ENCODE results near the gene GANAB. TPM values are rescaled to one million over a fixed set of nuclear protein-coding genes. Genes with fewer than 3 reads are reported as not detected.
"Not testable (repeated sequence)": the region's sequence is repeated elsewhere in the genome, so short reads cannot be mapped to it uniquely, and the experiment has no call there.

The GANAB gene
- total RNA-seq, 1 donor from 2014 or later: 213 TPM

DNA sequence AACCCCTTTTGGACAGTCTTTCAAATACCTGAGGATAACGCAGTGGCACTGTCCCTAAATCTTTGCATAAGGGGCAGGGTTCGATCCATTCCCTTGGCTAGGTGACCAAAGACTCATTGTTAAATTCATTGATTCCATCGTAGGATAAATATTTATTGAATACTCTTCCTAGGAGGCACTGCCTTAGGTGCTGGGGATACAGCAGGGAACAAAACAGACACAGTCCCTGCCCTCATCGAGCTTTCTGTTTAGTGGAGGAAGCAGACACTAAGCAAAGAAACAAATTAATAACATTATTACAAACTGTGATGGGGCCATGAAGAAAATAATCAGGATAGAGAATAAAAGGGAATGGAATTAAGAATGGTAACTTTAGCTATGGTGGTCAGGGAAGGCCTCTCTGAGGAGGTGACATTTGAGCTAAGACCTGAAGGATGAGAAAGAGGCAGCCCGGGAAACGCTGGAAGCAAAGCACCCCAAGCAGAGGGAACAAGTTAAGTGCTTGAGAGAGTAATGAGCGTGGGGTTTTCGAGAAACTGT lies 25.3 kb downstream of the GANAB start:
- peak overlapping the region; percentile 96 for H3K27ac Mint-ChIP-seq (ENCODE audit: unreplicated experiment)
- no peak for TF ChIP-seq CTCF (IDR thresholded peaks at IDR 0.05; ENCODE audit: partially characterized antibody, unreplicated experiment)

DNA sequence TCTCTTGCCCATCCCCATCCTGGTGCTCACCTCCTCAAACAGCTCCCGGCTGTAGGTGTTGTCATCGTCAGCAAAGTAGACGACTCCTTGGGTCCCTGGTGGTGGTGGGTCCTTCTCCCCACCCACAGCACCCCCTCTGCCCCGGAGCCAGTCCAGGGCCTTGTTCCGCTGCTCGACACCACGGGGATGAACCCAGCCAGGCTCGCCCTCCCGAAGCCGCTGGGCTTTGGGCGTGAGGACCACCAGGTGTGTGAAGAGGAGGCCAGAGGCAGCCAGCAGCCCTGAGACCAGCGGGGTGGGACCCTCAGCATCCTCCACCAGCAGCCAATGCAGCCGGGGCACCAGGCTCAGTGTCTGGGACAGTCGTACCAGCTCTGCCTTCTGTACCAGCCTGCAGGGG lies 29.5 kb downstream of the GANAB start:
- not testable (repeated sequence) for H3K27ac Mint-ChIP-seq (ENCODE audit: unreplicated experiment); H3K36me3 Mint-ChIP-seq (ENCODE audit: unreplicated experiment); DNase-seq; H3K9me3 Mint-ChIP-seq (ENCODE audit: unreplicated experiment); H3K4me3 Mint-ChIP-seq (ENCODE audit: unreplicated experiment); H3K4me1 Mint-ChIP-seq (ENCODE audit: low read depth, unreplicated experiment)
- peaks cover 12% of the 10 kb centered on the region for H3K27me3 Mint-ChIP-seq (ENCODE audit: unreplicated experiment)

More for the DNA sequence above, 25.3 kb downstream of the GANAB start:
- Mint-ChIP-seq H3K27me3 (ENCODE audit: unreplicated experiment) (peaks cover 10% of the 10 kb centered on the region), H3K4me3 (ENCODE audit: unreplicated experiment) (peak overlapping the region; percentile 99), H3K4me1 (ENCODE audit: low read depth, unreplicated experiment) (peaks cover 6% of the 10 kb centered on the region), H3K9me3 (ENCODE audit: unreplicated experiment) (peaks cover 14% of the 10 kb centered on the region), H3K36me3 (ENCODE audit: unreplicated experiment) (peaks cover 5% of the 10 kb centered on the region)
- no peak for DNase-seq

GRCh38 chr11:62615521-62615920 lies 30.9 kb downstream of the GANAB start:
- no peak overlapping the region for H3K4me3 Mint-ChIP-seq (ENCODE audit: unreplicated experiment)
- no peaks in the 10 kb centered on the region for H3K36me3 Mint-ChIP-seq (ENCODE audit: unreplicated experiment)
- DNase-seq: no peak
- H3K9me3 Mint-ChIP-seq (ENCODE audit: unreplicated experiment): peaks cover 3% of the 10 kb centered on the region
- TF ChIP-seq CTCF (IDR thresholded peaks at IDR 0.05; ENCODE audit: partially characterized antibody, unreplicated experiment): no peak
- peaks cover 8% of the 10 kb centered on the region for H3K27me3 Mint-ChIP-seq (ENCODE audit: unreplicated experiment)
- H3K27ac Mint-ChIP-seq (ENCODE audit: unreplicated experiment): no peak overlapping the region
- peaks cover 4% of the 10 kb centered on the region for H3K4me1 Mint-ChIP-seq (ENCODE audit: low read depth, unreplicated experiment)

- H3K27ac Mint-ChIP-seq (ENCODE audit: unreplicated experiment): peak overlapping the region; percentile 48
- peak overlapping the region; percentile 15 for H3K4me3 Mint-ChIP-seq (ENCODE audit: unreplicated experiment)
- no peak for TF ChIP-seq CTCF (IDR thresholded peaks at IDR 0.05; ENCODE audit: partially characterized antibody, unreplicated experiment)
- H3K36me3 Mint-ChIP-seq (ENCODE audit: unreplicated experiment): no peaks in the 10 kb centered on the region
- H3K9me3 Mint-ChIP-seq (ENCODE audit: unreplicated experiment): peaks cover 5% of the 10 kb centered on the region
- peaks cover 4% of the 10 kb centered on the region for H3K4me1 Mint-ChIP-seq (ENCODE audit: low read depth, unreplicated experiment)
- peaks cover 7% of the 10 kb centered on the region for H3K27me3 Mint-ChIP-seq (ENCODE audit: unreplicated experiment)
- no peak for DNase-seq
Measured at GRCh38 chr11:62614275-62614674, 32.1 kb downstream of the GANAB start.

DNA sequence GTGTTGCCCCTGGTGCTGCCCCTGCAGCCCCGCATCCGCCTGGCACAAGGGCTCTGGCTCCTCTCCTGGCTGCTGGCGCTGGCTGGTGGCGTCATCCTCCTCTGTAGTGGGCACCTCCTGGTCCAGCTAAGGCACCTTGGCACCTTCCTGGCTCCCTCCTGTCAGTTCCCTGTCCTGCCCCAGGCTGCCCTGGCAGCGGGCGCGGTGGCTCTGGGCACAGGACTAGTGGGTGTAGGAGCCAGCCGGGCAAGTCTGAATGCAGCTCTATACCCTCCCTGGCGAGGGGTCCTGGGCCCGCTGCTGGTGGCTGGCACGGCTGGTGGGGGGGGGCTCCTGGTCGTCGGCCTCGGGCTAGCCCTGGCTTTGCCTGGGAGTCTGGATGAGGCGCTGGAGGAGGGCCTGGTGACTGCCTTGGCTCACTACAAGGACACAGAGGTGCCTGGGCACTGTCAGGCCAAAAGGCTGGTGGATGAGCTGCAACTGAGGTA lies 33.1 kb downstream of the GANAB start:
- Mint-ChIP-seq H3K9me3 (ENCODE audit: unreplicated experiment) (peaks cover 5% of the 10 kb centered on the region), H3K36me3 (ENCODE audit: unreplicated experiment) (no peaks in the 10 kb centered on the region), H3K27ac (ENCODE audit: unreplicated experiment) (no peak overlapping the region), H3K4me3 (ENCODE audit: unreplicated experiment) (no peak overlapping the region), H3K27me3 (ENCODE audit: unreplicated experiment) (peaks cover 7% of the 10 kb centered on the region), H3K4me1 (ENCODE audit: low read depth, unreplicated experiment) (peaks cover 4% of the 10 kb centered on the region)
- peak; percentile 41 for DNase-seq
- TF ChIP-seq CTCF (IDR thresholded peaks at IDR 0.05; ENCODE audit: partially characterized antibody, unreplicated experiment): no peak

All from glutamatergic neuron (in vitro differentiated cells).